Pancreas (tissue), 10 donors: Measurements from ENCODE around the gene LDLRAD4. TPM values are rescaled to one million over a fixed set of nuclear protein-coding genes. Genes with fewer than 3 reads are reported as not detected.

Experiments used
- ATAC-seq, 4 donors: fragments of 200-7000 bp; cut with Tn5 transposase; one replicate each; pipeline versions ENCODE4 v1.8.0 to v1.9.1; 2020; ENCODE audit warnings: mild to moderate bottlenecking in 4 of 4, moderate library complexity in 4 of 4
- DNase-seq, 6 donors: peaks; one replicate each; pipeline ENCODE4 v3.0.0-alpha.2; 2020
- FAIRE-seq: peaks from 2 replicates; lab custom pipeline; 2012; peaks lifted over from hg19 to GRCh38; lab: Jason Lieb, UNC
- H3K27ac ChIP-seq, 4 donors: fragments of 200-600 bp; sonication (generic); 1 replicate in 3 of 4; 2 replicates in 1 of 4; pipeline versions ENCODE4 v1.5.0 to v1.8.0; 2020
- H3K27me3 ChIP-seq, 4 donors: fragments of 200-600 bp; one replicate each; pipeline ENCODE4 v1.8.0; 2021
- H3K36me3 ChIP-seq, 3 donors: fragments of 200-600 bp; sonication (generic) in 1 of 3; one replicate each; pipeline versions ENCODE4 v1.5.0 to v1.8.0; 2020 to 2021
- H3K4me1 ChIP-seq, 3 donors: fragments of 200-600 bp; one replicate each; pipeline ENCODE4 v1.8.0; 2021
- H3K4me3 ChIP-seq, 4 donors: fragments of 200-600 bp; sonication (generic) in 2 of 4; one replicate each; pipeline versions ENCODE4 v1.5.0 to v1.8.0; 2020 to 2021
- H3K9me3 ChIP-seq, 4 donors: fragments of 200-600 bp; one replicate each; pipeline ENCODE4 v1.8.0; 2021
- CTCF ChIP-seq, 4 donors: fragments of 200-600 bp; sonication (generic) in 3 of 4; IDR thresholded peaks; one replicate each; pipeline versions ENCODE4 v1.5.0 to v1.8.0; 2021; ENCODE audit warnings: antibody characterized with exemption in 4 of 4
- WGBS, 2 donors: extraction: QIAGEN DNeasy Blood & Tissue Kit; methylation state at CpG; one replicate each; pipeline ENCODE4 v1.1.7; 2013; 5-methylcytosine and 5-hydroxymethylcytosine counted together
- intact Hi-C, 3 donors: fragments of 100-400 bp; cut with DNase I; formaldehyde crosslinking; loops; one replicate each; pipeline versions ENCODE4 v1.11.1 to v1.14.2; 2022
- polyA plus RNA-seq, 2 donors: library from polyadenylated mRNA; stranded (reverse); fragments of 200-250 nt; gene quantifications; one replicate each; pipeline ENCODE4 v1.2.3, GENCODE V29; 2013
- total RNA-seq, 6 donors: library from RNA; stranded (reverse); fragmentation: NEBNext Ultra II Directional in 4 of 6; extraction: Animal tissue kit (Norgen Biotek cat#: 25700) in 4 of 6; gene quantifications; one replicate each; pipeline versions ENCODE4 v1.2.1 to v1.2.4, GENCODE V29; 2021 to 2023
- donor health status: healthy with polysubstance abuse.
- donor health status: DM: no; HTN: no; CAD: no; lungs with moderate emphysema.
- donor health status: DM: no; HTN: no; CAD: no.
- donor health status: control.
- donor health status: control.
- donor health status: Bipolar disorder and iron deficiency.
- donor health status: DM: yes; HTN: yes; CAD: no.
- donor health status: DM: no; HTN: no; CAD: no.
- donor health status: DM: no; HTN: no; CAD: no.
- donor health status: DM: yes; HTN: yes; CAD: no.

LDLRAD4 gene
- total and polyA plus RNA-seq, 8 donors, result 2.5 to 21.8 (median 5.7) TPM

GRCh38 chr18:13505780-13506345 is 287.3 kb downstream of the LDLRAD4 start:
- Histone ChIP-seq H3K9me3 (no peaks in the 10 kb centered on the region), H3K4me1 (peaks cover 0 to 2% (median 2%) of the 10 kb centered on the region in 3 donors), H3K27ac (no peak overlapping the region), H3K36me3 (no peaks in the 10 kb centered on the region), H3K4me3 (no peak overlapping the region), H3K27me3 (no peaks in the 10 kb centered on the region)
- no peak for ATAC-seq
- no peak for TF ChIP-seq CTCF (IDR thresholded peaks at IDR 0.05)
- FAIRE-seq, result no peak
- WGBS, 2 donors, result 74 to 80% methylated on average over 12 of the region's 12 CpGs
- intact Hi-C loops, result no loop called here
- no peak for DNase-seq

GRCh38 chr18:13510594-13510993 is 292.0 kb downstream of the LDLRAD4 start:
- H3K4me1 ChIP-seq, result no peaks in the 10 kb centered on the region
- DNase-seq (peak in 1 of 6 donors; percentile 38), ATAC-seq (peak in 2 of 4 donors; percentile 40 to 84), FAIRE-seq (no peak)
- intact Hi-C loops, result no loop called here
- no peaks in the 10 kb centered on the region for H3K36me3 ChIP-seq
- H3K27ac ChIP-seq, result no peak overlapping the region
- no peaks in the 10 kb centered on the region for H3K27me3 ChIP-seq
- no peak overlapping the region for H3K4me3 ChIP-seq
- no peak for TF ChIP-seq CTCF (IDR thresholded peaks at IDR 0.05)
- H3K9me3 ChIP-seq, result no peaks in the 10 kb centered on the region
- WGBS, 2 donors, result 40 to 54% methylated on average over 2 of the region's 2 CpGs

GRCh38 chr18:13511961-13512577 is 293.5 kb downstream of the LDLRAD4 start:
- no peaks in the 10 kb centered on the region for H3K9me3 ChIP-seq
- H3K4me3 ChIP-seq, result no peak overlapping the region
- 88 to 95% methylated on average over 6 of the region's 6 CpGs for WGBS, 2 donors
- intact Hi-C loops, result no loop called here
- ATAC-seq (no peak), FAIRE-seq (no peak), DNase-seq (no peak)
- no peak for TF ChIP-seq CTCF (IDR thresholded peaks at IDR 0.05)
- H3K4me1 ChIP-seq, result no peaks in the 10 kb centered on the region
- no peaks in the 10 kb centered on the region for H3K27me3 ChIP-seq
- H3K36me3 ChIP-seq, result no peaks in the 10 kb centered on the region
- no peak overlapping the region for H3K27ac ChIP-seq

GRCh38 chr18:13513021-13513420 is 294.5 kb downstream of the LDLRAD4 start:
- no peak for DNase-seq
- Histone ChIP-seq H3K27ac (no peak overlapping the region), H3K9me3 (no peaks in the 10 kb centered on the region), H3K27me3 (no peaks in the 10 kb centered on the region), H3K36me3 (no peaks in the 10 kb centered on the region), H3K4me3 (no peak overlapping the region), H3K4me1 (no peaks in the 10 kb centered on the region)
- peak in 3 of 4 donors; percentile 28 to 77 (median 68) for ATAC-seq
- intact Hi-C loops, result no loop called here
- no peak for TF ChIP-seq CTCF (IDR thresholded peaks at IDR 0.05)
- 49 to 51% methylated on average over 4 of the region's 4 CpGs for WGBS, 2 donors
- no peak for FAIRE-seq

- 87 to 94% methylated on average over 5 of the region's 5 CpGs for WGBS, 2 donors
- H3K27me3 ChIP-seq, result no peaks in the 10 kb centered on the region
- no peaks in the 10 kb centered on the region for H3K4me1 ChIP-seq
- DNase-seq (no peak), ATAC-seq (no peak), FAIRE-seq (no peak)
- H3K27ac ChIP-seq, result no peak overlapping the region
- intact Hi-C loops, result no loop called here
- TF ChIP-seq CTCF (IDR thresholded peaks at IDR 0.05), result no peak
- no peaks in the 10 kb centered on the region for H3K36me3 ChIP-seq
- H3K4me3 ChIP-seq, result no peak overlapping the region
- no peaks in the 10 kb centered on the region for H3K9me3 ChIP-seq
Measured at GRCh38 chr18:13513481-13513880, 294.9 kb downstream of the LDLRAD4 start.
